Breast epithelium (tissue), 4 donors: ENCODE measurements around the gene MICAL3. TPM values are rescaled to one million over a fixed set of nuclear protein-coding genes. Genes with fewer than 3 reads are reported as not detected.
"Not testable (repeated sequence)": the region's sequence is repeated elsewhere in the genome, so short reads cannot be mapped to it uniquely, and the experiment has no call there.

Source experiments
- DNase-seq, 2 donors: peaks; one replicate each; pipeline ENCODE4 v3.0.0-alpha.2; 2019; ENCODE audit warnings: low spot score in 2 of 2
- H3K27ac ChIP-seq, 2 donors: fragments of 200-600 bp; sonication (generic) in 1 of 2; one replicate each; pipeline ENCODE4 v1.5.1; 2016 to 2019; ENCODE audit warnings: mild to moderate bottlenecking in 1 of 2
- H3K27me3 ChIP-seq, 2 donors: fragments of 200-600 bp; sonication (generic) in 1 of 2; one replicate each; pipeline versions ENCODE4 v1.5.1 to v1.6.0; 2017 to 2019; ENCODE audit warnings: control low read depth in 1 of 2, mild to moderate bottlenecking in 1 of 2
- H3K36me3 ChIP-seq: fragments of 200-600 bp; one replicate; pipeline ENCODE4 v1.5.1; 2019
- H3K4me1 ChIP-seq, 2 donors: fragments of 200-600 bp; sonication (generic); one replicate each; pipeline ENCODE4 v1.5.1; 2016 to 2019; ENCODE audit warnings: control low read depth in 1 of 2
- H3K4me3 ChIP-seq, 3 donors: fragments of 200-600 bp; sonication (generic); 1 replicate in 2 of 3; 2 replicates in 1 of 3; pipeline ENCODE4 v1.5.1; 2016 to 2019; ENCODE audit warnings: mild to moderate bottlenecking in 3 of 3, moderate library complexity in 2 of 3
- H3K9me3 ChIP-seq, 2 donors: fragments of 200-600 bp; sonication (generic) in 1 of 2; one replicate each; pipeline ENCODE4 v1.5.1; 2016 to 2019; ENCODE audit warnings: control low read depth in 1 of 2
- POLR2A ChIP-seq: fragments of 450-650 bp; IDR thresholded peaks from one replicate; pipeline ENCODE4 v1.6.1; 2016; ENCODE audit warnings: antibody characterized with exemption, mild to moderate bottlenecking, moderate library complexity
- POLR2AphosphoS5 ChIP-seq, 3 donors: sonication (generic); formaldehyde crosslinking; IDR thresholded peaks; one replicate each; pipeline ENCODE4 v1.6.1; 2017; ENCODE audit warnings: antibody characterized with exemption in 3 of 3
- intact Hi-C: fragments of 100-400 bp; cut with DNase I; formaldehyde crosslinking; loops from one replicate; pipeline ENCODE4 v1.15.1; 2023; ENCODE audit warnings: low total_unique reads
- total RNA-seq, 3 donors: library from RNA; depleted of rRNA; stranded (reverse); fragments of >200 nt; gene quantifications; one replicate each; pipeline ENCODE4 v1.1.0, GENCODE V29; 2016
- TF ChIP-seq, protein P1 (sequence below), 3 donors: fragments of 450-650 bp; IDR thresholded peaks; one replicate each; pipeline ENCODE4 v1.5.1; 2016 to 2017; ENCODE audit warnings: antibody characterized with exemption in 3 of 3, mild to moderate bottlenecking in 3 of 3, moderate library complexity in 3 of 3

The MICAL3 gene
- total RNA-seq, 3 donors from 2014 or later, result 19.5 to 42.3 (median 34.8) TPM

DNA sequence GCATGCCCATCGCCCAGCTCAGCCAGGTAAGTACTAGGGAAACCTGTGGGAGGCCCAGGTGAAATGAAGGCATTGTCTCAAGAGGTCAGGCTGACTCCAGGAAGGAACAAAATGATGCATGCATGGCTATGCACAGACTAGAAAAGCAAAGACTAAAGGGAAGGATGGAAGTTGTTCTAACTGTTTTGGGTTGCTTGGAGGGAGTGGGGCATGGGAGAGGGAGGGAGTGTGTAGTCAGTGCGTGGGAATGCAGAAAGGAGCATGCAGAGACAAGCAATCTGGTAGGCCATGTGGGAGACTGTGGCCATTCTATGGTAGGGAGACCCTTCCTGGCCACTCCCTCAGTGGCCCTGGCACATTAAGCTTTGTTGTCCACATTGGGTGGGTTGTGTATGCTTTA, 2.9 kb downstream of the MICAL3 start:
- no peak overlapping the region for H3K4me3 ChIP-seq
- no peaks in the 10 kb centered on the region for H3K36me3 ChIP-seq
- H3K27me3 ChIP-seq, result no peaks in the 10 kb centered on the region
- DNase-seq, result no peak
- H3K9me3 ChIP-seq, result no peaks in the 10 kb centered on the region
- intact Hi-C loops, result loop anchor here (2.0 to 5.0 kb wide), 2 partner anchors 59 to 464 kb away; no protein-coding TSS in a partner anchor
- H3K4me1 ChIP-seq, result no peaks in the 10 kb centered on the region
- no peak overlapping the region for H3K27ac ChIP-seq
- TF ChIP-seq, protein P1, sequence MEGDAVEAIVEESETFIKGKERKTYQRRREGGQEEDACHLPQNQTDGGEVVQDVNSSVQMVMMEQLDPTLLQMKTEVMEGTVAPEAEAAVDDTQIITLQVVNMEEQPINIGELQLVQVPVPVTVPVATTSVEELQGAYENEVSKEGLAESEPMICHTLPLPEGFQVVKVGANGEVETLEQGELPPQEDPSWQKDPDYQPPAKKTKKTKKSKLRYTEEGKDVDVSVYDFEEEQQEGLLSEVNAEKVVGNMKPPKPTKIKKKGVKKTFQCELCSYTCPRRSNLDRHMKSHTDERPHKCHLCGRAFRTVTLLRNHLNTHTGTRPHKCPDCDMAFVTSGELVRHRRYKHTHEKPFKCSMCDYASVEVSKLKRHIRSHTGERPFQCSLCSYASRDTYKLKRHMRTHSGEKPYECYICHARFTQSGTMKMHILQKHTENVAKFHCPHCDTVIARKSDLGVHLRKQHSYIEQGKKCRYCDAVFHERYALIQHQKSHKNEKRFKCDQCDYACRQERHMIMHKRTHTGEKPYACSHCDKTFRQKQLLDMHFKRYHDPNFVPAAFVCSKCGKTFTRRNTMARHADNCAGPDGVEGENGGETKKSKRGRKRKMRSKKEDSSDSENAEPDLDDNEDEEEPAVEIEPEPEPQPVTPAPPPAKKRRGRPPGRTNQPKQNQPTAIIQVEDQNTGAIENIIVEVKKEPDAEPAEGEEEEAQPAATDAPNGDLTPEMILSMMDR (IDR thresholded peaks at IDR 0.05), result no peak

DNA sequence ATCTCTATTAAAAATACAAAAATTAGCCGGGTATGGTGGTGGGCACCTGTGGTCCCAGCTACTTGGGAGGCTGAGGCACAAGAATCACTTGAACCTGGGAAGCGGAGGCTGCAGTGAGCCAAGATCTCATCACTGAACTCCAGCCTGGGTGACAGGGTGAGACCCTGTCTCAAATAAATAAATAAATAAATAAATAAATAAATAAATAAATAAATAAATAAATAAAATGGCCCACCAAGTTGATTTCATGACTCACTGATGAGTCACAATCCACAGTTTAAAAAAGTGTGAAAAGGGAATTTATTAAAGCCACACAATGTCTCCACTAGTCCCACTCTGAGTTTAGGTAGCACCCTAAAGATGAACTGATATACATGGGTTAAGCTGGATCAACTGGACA, 3.6 kb downstream of the MICAL3 start:
- not testable (repeated sequence) for H3K27me3 ChIP-seq, DNase-seq, H3K27ac ChIP-seq, H3K36me3 ChIP-seq, H3K9me3 ChIP-seq, H3K4me1 ChIP-seq, H3K4me3 ChIP-seq
- intact Hi-C loops, result loop anchor here (2.0 to 5.0 kb wide), 2 partner anchors 60 to 463 kb away; no protein-coding TSS in a partner anchor

DNA sequence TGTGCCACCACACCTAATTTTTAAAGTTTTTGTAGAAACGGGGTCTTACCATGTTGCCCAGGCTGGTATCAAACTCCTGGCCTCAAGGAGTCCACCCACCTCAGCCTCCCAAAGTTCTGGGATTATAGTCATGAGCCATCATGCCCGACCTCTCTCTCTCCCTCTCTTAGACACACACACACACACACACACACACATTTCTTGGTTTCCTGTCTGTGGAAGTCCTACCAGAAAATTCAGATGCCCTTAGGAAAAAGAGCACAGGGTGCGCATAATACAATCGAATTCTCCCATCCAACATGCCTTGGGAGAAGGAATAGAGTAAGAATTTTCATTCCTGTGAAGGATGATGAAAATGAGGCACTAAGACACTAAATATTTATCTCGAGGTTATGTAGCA, 10.4 kb downstream of the MICAL3 start:
- Histone ChIP-seq H3K27ac (no peak overlapping the region), H3K9me3 (no peaks in the 10 kb centered on the region), H3K36me3 (no peaks in the 10 kb centered on the region), H3K27me3 (no peaks in the 10 kb centered on the region), H3K4me1 (no peaks in the 10 kb centered on the region), H3K4me3 (no peak overlapping the region)
- intact Hi-C loops, result no loop called here
- DNase-seq, result no peak
- TF ChIP-seq POLR2A (no peak), POLR2AphosphoS5 (IDR thresholded peaks at IDR 0.05) (no peak)
- TF ChIP-seq, protein P1 (IDR thresholded peaks at IDR 0.05), result no peak

DNA sequence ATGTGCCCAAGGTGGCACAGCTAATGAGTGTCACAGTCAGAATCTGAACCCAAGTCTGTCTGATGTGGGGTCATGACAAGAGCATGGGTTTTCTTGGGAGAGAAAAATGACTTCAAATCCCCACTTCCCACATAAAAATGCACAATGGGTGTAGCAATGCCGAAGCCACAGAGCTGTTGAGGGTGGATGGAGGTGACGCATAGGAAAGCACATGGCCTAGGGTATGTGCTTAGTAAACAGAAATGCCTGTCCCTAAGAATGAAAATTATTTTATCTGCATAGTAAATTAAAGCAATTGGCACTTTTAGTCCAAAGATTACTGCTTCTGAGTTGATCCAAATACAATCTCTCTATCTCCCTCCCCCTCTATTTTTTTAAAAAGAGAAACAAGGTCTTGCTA, 10.9 kb downstream of the MICAL3 start:
- no peak overlapping the region for H3K4me3 ChIP-seq
- intact Hi-C loops, result no loop called here
- no peaks in the 10 kb centered on the region for H3K27me3 ChIP-seq
- no peak for DNase-seq
- no peaks in the 10 kb centered on the region for H3K9me3 ChIP-seq
- no peaks in the 10 kb centered on the region for H3K4me1 ChIP-seq
- TF ChIP-seq POLR2A (no peak), POLR2AphosphoS5 (IDR thresholded peaks at IDR 0.05) (no peak)
- TF ChIP-seq, protein P1 (IDR thresholded peaks at IDR 0.05), result no peak
- H3K27ac ChIP-seq, result no peak overlapping the region
- no peaks in the 10 kb centered on the region for H3K36me3 ChIP-seq

DNA sequence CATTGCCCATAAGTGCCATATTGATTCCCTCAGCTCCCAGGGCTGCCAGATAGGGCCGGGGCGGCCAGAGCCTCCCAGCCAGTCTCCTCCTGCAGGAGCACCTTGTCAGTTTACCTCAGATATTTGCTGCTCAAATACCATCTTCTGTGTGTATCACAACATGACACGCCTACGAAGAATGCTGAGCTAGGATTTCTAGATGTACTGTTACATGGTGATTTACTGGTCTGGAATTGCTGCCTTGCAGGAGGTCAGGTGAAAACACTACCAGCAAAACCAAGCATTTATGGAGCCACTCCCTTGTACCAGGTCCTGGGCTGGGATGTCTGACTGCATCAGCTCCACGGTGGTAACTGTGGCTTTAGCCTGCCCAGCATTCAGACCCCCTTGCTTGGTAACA, 11.8 kb downstream of the MICAL3 start:
- Histone ChIP-seq H3K27ac (no peak overlapping the region), H3K4me3 (no peak overlapping the region), H3K27me3 (no peaks in the 10 kb centered on the region), H3K4me1 (no peaks in the 10 kb centered on the region), H3K9me3 (no peaks in the 10 kb centered on the region), H3K36me3 (no peaks in the 10 kb centered on the region)
- DNase-seq, result no peak
- TF ChIP-seq, protein P1 (IDR thresholded peaks at IDR 0.05), result no peak
- TF ChIP-seq POLR2A (no peak), POLR2AphosphoS5 (IDR thresholded peaks at IDR 0.05) (no peak)
- intact Hi-C loops, result no loop called here

DNA sequence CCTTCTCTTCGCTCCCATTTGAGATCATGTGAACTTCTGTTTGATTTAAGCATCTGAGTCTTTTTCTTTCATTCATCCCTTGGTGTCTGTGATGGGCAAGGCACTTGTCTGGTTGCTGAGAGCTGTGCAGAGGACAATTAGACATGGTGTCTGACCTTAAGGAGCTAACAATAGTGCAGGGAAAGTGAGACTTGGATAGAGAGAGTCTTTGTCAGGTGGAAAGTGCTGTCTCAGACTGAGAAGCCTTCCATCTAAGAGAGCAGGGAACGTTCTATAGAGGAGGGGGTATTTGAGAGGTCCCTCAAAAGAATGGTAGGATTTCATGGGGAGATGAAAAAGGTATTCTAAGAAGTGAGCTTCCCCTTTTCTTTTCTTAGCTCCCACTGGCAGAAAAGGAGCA, 14.1 kb downstream of the MICAL3 start:
- TF ChIP-seq POLR2A (no peak), POLR2AphosphoS5 (IDR thresholded peaks at IDR 0.05) (no peak)
- TF ChIP-seq, protein P1 (IDR thresholded peaks at IDR 0.05), result no peak
- intact Hi-C loops, result no loop called here

More for the DNA sequence above, 14.1 kb downstream of the MICAL3 start:
- no peaks in the 10 kb centered on the region for H3K36me3 ChIP-seq
- H3K9me3 ChIP-seq, result no peaks in the 10 kb centered on the region
- H3K27ac ChIP-seq, result no peak overlapping the region
- H3K4me1 ChIP-seq, result no peaks in the 10 kb centered on the region
- no peaks in the 10 kb centered on the region for H3K27me3 ChIP-seq
- no peak for DNase-seq
- H3K4me3 ChIP-seq, result no peak overlapping the region
